ENCODE measurements around the gene PAOX.

PAOX gene

DNA sequence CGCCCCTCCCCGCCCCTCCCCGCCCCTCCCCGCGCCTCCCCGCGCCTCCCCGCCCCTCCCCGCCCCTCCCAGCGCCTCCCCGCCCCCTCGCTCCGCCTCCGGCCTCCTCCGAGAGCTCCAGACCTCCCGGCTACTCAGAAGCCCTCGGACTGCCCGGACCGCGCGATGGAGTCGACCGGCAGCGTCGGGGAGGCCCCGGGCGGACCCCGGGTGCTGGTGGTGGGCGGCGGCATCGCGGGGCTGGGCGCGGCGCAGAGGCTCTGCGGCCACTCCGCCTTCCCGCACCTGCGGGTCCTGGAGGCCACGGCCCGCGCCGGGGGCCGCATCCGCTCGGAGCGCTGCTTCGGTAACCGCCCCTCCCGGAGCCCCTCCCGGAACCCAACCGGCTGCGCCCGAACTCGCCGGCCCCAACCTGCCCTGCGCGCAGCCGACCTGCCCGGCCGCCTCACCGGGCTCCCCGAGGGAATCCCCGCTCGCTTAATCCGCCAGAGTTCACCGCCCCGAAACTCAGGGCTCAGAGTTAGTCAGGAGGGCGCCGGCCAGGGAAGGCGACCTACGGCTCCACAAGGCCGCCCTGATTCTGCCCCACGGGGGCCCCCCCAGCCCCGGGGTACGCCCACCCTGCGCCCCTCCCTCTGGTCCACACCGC lies at the start of gene PAOX:
PAOX (plus strand) TSS at position 111 of the 649 bp plus-strand sequence; CDS start at position 166, 55 bp downstream.
- no peak for DNase-seq (ENCODE audit: low spot score)

- DNase-seq (ENCODE audit: low spot score), result peak; percentile 72
Observed at GRCh38 chr10:133329491-133330202, 49.4 kb upstream of the PAOX start.

DNA sequence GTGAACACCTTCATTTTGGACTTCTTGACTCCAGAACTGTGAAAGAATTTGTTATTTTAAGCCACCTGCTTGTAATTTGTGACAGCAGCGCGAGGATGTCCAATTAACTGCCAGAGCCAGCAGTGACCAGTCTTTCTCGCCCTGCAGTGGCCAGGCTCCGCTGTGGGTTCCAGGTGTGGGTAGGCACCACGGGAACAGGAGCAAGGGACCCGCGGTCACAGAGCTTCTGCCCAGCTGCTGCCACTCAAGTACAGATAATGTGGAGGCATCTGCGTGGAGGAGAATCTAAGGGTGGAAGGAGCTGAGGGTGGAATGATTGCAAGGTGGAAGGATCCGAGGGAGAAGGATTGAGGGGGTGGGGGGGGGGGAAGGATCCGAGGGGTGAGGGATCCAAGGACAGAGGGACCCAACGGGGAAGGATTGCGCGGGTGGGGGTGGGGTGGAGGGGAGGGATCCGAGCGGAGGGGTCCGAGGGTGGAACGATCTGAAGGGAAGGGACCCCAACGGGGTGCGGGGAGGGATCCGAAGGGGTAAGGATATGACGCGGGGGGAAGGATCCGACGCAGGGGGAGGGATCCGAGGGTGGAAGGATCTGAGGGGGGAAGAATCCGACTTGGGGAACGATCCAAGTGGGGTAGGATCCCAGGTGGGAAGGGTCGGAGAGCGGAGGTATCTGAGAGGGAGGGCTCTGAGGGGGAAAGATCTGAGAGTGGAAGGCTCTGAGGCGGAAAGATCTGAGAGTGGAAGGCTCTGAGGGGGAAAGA lies 45.9 kb upstream of the PAOX start:
- no peak for DNase-seq (ENCODE audit: low spot score)

DNA sequence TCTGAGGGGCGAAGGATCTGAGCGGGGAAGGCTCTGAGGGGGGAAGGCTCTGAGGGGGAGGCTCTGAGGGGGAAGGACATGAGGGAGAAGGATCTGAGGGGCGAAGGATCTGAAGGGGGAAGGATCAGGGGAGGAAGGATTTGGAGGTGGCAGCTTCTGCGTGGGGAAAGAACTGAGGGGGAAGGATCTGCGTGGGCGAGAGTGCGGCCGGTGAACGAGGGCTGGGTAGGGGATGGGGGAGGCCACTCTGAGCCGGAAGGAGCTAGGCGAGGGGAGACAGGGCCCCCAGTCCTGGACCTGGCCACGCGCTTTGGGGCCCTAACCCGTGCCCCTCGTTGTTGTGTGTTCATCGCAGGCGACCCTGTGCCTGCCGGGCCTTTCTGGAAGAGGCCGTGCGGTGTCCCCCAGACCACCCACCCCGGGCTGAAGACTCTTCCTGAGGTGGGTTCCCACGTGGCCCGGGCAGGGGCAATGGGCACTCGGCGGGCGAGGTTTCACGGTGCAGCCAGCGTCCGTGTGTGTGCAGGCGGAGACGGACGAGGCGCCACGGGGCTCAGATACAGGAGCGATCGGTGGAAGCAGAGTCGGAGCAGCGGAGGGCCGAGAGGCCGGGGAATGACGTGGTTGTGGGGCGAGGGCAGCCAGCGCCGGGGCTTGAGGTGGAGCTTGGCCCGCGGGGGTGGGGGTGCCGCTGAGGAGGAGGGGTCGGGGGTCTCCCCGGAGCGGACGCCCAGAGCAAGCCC lies 44.4 kb upstream of the PAOX start:
- no peak for DNase-seq (ENCODE audit: low spot score)

DNA sequence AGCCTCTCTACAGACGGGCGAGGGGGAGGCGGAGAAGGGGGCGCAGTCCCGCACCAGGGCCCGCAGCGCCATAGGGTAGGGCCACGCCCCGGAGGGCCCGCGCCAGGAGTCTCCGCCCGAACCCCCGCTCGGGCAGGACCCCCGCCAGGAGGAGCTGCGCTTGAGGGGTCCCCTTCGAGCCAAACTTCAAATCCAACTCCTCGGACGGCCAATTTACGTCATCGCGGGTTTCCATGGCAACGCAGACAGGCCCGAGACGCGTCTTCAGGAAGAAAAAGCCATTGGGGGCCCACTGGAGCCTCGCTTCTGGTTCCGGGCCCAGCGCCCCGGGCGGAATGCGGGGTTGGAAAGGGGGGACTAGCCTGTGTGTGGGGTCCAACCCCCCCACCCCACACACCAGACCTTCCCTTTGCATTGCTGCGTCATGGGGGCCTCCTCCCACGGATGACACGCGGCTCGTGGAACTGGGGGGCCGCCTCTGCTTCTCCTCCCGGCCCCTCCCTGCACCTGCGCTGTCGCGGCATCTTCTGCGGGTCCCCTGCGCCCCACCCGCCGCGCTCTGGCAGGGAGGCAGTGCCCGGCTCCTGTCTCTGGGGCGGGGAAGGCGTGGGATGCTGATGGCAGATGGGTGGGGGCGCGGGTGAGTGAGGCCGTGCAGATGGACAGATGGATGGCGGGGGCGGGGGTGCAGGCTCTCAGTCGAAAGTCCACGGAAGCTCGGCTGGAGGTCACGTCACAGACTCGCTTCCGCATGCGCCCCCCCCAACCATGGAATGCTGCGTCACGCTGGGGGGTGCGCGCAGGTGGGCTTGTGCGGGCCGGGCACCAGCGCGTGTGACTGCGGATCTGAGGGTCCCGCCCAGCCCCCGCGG lies 43.6 kb upstream of the PAOX start:
- DNase-seq (ENCODE audit: low spot score), result no peak

DNA sequence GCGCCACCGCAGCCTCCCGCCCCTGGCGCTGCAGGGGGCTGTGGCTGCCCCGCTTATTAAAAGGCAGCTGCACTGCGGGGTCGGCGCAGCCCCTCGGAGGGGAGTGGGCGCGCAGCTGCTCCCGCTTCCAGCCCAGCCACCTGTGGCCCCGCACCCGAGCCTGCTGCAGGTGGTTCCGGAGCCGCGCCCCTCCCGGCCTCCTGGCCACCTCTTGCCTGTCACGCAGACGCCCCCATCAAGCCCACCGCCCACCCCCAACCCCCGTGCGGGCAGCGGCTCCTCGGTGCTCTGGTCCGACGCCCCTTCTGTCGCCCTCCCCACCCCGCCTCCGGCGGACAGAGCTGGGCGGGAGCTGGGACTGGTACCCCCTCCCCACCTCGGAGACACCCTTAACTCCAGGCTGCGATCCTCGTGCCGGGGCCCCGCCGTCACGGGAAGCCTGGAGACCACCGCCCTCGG lies 42.9 kb upstream of the PAOX start:
- DNase-seq (ENCODE audit: low spot score), result no peak

- no peak for DNase-seq (ENCODE audit: low spot score)
Observed at GRCh38 chr10:133336577-133337369, 42.3 kb upstream of the PAOX start, which contains the start of gene CALY. Gene CALY, minus strand, starts transcription at chr10:133336896. Its CDS starts 7,907 bp downstream, at chr10:133328989.

DNA sequence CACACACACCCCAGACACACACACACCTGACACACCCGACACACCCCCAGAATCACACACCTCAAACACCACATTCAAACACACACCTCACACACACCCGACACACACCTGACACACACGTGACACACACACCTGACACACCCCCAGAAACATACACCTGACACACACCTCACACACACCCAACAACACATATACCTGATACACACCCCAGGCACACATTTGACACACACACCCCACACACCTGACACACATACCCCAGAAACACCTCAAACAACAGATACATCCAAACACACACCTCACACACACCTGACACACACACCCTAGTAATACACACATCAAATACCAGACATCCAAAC lies 41.7 kb upstream of the PAOX start:
- DNase-seq (ENCODE audit: low spot score), result no peak

DNA sequence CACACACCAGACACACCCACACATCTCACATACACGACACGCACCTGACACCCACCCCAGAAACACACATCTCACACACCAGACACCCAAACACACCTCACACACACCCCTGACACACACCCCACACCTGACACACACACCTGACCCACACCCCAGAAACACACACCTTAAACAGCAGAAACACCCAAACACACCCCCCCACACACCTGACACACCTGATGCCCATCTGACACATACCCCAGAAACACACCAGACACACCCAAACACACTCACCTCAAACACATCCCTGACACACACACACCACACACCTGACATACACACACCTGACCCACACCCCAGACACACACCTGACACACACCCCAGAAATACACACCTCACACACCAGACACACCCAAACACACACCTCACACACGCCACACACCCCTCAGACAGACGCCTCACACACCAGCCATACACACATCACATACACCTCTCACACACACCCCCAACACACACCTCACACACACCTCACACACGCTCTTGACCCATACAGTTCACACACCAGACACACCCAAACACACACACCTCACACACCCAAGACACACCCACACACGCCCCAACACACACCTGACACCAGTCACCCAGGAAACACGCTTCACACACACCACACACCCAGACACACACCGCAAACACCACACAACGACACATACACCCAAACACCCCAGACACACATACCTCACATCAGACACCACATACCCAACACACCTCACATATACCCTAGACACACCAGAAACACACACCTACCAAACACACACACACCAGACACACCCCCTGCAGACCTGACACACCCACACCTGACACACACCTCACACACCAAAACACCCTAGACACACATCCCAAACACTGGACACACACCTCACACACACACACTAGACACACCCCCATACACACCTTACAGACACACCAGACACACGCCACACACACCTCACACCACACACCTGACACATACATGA lies 40.7 kb upstream of the PAOX start:
- no peak for DNase-seq (ENCODE audit: low spot score)

GRCh38 chr10:133339708-133340380 lies 39.2 kb upstream of the PAOX start:
- no peak for DNase-seq (ENCODE audit: low spot score)

DNA sequence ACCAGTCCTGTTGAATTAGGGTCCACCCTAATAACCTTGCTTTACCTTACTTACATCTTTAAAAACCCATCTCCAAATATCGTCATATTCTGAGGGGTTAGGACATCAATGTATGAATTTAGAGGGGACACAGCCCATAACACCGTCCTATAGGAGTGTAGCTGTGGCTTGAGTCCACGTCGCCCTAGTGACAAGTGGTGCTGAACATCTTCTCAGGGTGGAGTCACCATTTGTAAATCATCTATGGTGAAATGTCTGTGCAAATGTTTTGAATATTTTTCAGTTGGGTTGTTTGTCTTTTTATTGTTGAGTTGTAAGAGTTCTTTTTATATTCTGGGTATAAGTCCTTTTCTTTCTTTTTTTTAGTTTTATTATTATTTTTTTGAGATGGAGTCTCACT lies 37.1 kb upstream of the PAOX start:
- no peak for DNase-seq (ENCODE audit: low spot score)

DNA sequence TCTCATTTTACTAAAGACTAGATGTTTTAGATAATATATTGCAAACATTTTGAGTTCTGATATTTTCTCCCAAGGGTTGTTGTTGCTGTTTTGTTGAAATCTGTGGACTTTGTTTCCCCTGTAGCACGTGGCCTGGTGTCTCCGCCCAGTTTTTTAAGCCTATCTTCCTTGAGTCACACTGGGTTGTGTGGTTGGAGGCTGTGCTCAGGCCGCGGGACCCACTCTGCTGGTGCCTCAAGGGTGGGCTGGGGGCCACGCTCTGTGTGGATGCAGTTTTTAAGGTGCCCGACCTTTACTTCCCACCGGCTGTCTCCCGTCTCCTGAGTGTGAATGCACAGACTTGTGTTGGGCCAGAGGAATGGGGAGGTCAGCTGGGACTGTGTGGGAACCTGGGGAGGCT lies 36.1 kb upstream of the PAOX start:
- DNase-seq (ENCODE audit: low spot score), result no peak

DNA sequence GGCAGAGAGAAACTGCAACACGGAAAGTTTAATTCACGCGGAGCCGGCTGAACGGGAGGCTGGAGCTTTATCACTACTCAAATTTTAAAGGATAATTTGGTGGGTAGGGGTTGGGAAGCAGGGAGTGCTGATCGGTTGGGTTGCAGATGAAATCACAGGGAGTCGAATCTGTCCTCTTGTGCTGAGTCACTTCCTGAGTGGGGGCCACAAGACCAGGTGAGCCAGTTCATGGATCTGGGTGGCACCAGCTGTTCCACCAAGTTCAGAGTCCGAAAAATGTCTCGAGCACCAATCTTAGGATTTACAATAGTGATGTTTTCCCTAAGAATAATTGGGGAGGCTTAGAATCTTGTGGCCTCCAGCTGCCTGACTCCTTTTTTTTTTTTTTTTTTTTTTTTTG lies 35.5 kb upstream of the PAOX start:
- DNase-seq (ENCODE audit: low spot score), result no peak

GRCh38 chr10:133344236-133344635 lies 34.8 kb upstream of the PAOX start:
- DNase-seq (ENCODE audit: low spot score), result no peak

- DNase-seq (ENCODE audit: low spot score), result no peak
Observed at GRCh38 chr10:133346413-133346812, 32.6 kb upstream of the PAOX start.

DNA sequence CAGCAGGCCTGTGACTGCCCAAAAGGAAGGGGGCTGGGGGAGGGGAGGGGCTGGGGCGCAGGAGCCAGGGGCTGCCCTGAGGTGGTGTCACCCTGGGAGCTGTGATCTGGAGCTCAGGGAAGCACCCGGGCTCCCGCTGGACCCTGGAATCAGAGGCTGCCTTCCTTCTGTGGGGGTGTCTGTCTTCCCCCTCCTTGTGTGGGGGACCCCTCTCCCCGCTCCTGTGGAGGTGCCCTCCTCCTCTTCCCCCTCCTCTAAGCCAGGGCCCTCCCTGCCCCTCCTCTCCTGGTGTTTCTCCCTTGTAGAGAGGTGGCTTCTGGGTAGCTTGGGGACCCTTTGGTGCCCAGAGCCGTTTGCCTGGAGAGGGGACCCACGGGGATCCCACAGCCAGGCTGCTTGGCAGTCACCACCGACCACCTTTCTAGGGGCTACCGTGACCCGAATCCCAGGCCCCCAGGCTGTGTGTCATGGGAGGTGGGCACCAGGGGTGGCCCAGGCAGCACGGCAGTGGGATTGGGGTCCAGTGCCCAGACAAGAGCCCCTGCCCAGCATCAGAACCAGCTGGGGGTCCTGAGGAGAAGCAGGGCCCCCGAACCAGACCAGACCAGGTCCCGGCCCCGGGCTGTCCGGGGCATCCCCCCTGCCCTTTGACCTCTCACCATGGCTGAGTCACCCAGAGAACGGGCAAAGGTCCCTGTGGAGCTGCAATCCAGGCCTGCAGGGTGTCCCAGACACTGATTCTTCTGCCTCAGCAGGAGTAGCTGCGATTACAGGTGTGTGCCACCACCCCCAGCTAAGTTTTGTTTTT lies 31.1 kb upstream of the PAOX start:
- no peak for DNase-seq (ENCODE audit: low spot score)

- DNase-seq (ENCODE audit: low spot score), result no peak
Observed at GRCh38 chr10:133349160-133349568, 29.9 kb upstream of the PAOX start.

GRCh38 chr10:133349577-133350011 lies 29.5 kb upstream of the PAOX start:
- DNase-seq (ENCODE audit: low spot score), result no peak

Data from pons (tissue), 1 donor.